ENCODE measurements around the gene SCEL.
A peak's percentile ranks its signal among the peaks of the same experiment; 100 is the strongest.

DNA sequence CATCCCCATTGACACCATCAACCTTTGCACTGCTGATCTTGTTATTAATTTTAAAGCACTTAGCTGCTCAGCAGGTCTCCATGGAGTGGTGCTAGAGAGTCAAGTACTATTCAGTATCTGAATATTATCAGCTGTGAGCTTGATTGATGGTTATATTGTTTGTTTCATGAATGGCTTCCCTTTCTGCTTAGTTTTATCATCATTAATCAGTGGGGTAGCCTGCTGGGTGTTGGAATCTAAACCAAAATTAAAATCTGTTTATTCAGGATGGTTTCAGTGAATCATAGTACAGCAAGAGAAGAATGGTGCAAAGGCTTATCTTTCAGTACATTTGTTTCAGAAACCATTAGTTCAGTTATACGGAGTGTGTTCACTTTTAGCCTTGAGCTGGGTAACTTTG is 42.5 kb upstream of the SCEL start:
- TF ChIP-seq, protein P1, sequence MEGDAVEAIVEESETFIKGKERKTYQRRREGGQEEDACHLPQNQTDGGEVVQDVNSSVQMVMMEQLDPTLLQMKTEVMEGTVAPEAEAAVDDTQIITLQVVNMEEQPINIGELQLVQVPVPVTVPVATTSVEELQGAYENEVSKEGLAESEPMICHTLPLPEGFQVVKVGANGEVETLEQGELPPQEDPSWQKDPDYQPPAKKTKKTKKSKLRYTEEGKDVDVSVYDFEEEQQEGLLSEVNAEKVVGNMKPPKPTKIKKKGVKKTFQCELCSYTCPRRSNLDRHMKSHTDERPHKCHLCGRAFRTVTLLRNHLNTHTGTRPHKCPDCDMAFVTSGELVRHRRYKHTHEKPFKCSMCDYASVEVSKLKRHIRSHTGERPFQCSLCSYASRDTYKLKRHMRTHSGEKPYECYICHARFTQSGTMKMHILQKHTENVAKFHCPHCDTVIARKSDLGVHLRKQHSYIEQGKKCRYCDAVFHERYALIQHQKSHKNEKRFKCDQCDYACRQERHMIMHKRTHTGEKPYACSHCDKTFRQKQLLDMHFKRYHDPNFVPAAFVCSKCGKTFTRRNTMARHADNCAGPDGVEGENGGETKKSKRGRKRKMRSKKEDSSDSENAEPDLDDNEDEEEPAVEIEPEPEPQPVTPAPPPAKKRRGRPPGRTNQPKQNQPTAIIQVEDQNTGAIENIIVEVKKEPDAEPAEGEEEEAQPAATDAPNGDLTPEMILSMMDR (IDR thresholded peaks at IDR 0.05; ENCODE audit: poor library complexity): peak; percentile 60
- no peak for TF ChIP-seq EZH2 (IDR thresholded peaks at IDR 0.05; ENCODE audit: borderline replicate concordance)

All from hepatocyte (in vitro differentiated cells).